ENCODE measurements around the gene ATP2C2.
"Not testable (repeated sequence)": the region's sequence is repeated elsewhere in the genome, so short reads cannot be mapped to it uniquely, and the experiment has no call there.

Gene ATP2C2

GRCh38 chr16:84398701-84399100 is 30.4 kb downstream of the ATP2C2 start:
- no peak for DNase-seq (ENCODE audit: low read depth)

GRCh38 chr16:84399912-84400311 is 31.6 kb downstream of the ATP2C2 start:
- DNase-seq (ENCODE audit: low read depth) = not testable (repeated sequence)

GRCh38 chr16:84403435-84403834 is 35.1 kb downstream of the ATP2C2 start:
- not testable (repeated sequence) for DNase-seq (ENCODE audit: low read depth)

- no peak for DNase-seq (ENCODE audit: low read depth)
Observed at GRCh38 chr16:84404324-84404723, 36.0 kb downstream of the ATP2C2 start.

- DNase-seq (ENCODE audit: low read depth) = no peak
Observed at GRCh38 chr16:84404936-84405639, 36.8 kb downstream of the ATP2C2 start.

- DNase-seq (ENCODE audit: low read depth) = no peak
Observed at GRCh38 chr16:84406006-84406963, 37.9 kb downstream of the ATP2C2 start.

- no peak for DNase-seq (ENCODE audit: low read depth)
Observed at GRCh38 chr16:84407588-84408313, 39.4 kb downstream of the ATP2C2 start.

GRCh38 chr16:84408314-84408690 is 40.0 kb downstream of the ATP2C2 start:
- no peak for DNase-seq (ENCODE audit: low read depth)

- no peak for DNase-seq (ENCODE audit: low read depth)
Observed at GRCh38 chr16:84408856-84409255, 40.5 kb downstream of the ATP2C2 start.

GRCh38 chr16:84410361-84411138 is 42.2 kb downstream of the ATP2C2 start:
- DNase-seq (ENCODE audit: low read depth) = no peak

- DNase-seq (ENCODE audit: low read depth) = no peak
Observed at GRCh38 chr16:84411768-84412167, 43.4 kb downstream of the ATP2C2 start.

- DNase-seq (ENCODE audit: low read depth) = no peak
Observed at GRCh38 chr16:84412262-84412661, 43.9 kb downstream of the ATP2C2 start.

- no peak for DNase-seq (ENCODE audit: low read depth)
Observed at GRCh38 chr16:84413244-84414004, 45.1 kb downstream of the ATP2C2 start.

- no peak for DNase-seq (ENCODE audit: low read depth)
Observed at GRCh38 chr16:84414789-84415326, 46.5 kb downstream of the ATP2C2 start.

GRCh38 chr16:84416407-84417321 is 48.3 kb downstream of the ATP2C2 start:
- DNase-seq (ENCODE audit: low read depth) = no peak

GRCh38 chr16:84418056-84418849 is 49.9 kb downstream of the ATP2C2 start:
- no peak for DNase-seq (ENCODE audit: low read depth)

- DNase-seq (ENCODE audit: low read depth) = no peak
Observed at GRCh38 chr16:84419730-84420129, 51.4 kb downstream of the ATP2C2 start.

- DNase-seq (ENCODE audit: low read depth) = not testable (repeated sequence)
Observed at GRCh38 chr16:84420556-84420955, 52.2 kb downstream of the ATP2C2 start.

All from stimulated activated CD8-positive, alpha-beta memory T cell treated with anti-CD3 and anti-CD28 coated beads, Interleukin-12 subunit alpha, Interleukin-12 subunit beta, amount 100 ng/mL, for 1 hour (primary cell).